Measurements from ENCODE around the gene FHIT. TPM values are rescaled to one million over a fixed set of nuclear protein-coding genes. Genes with fewer than 3 reads are reported as not detected.

The FHIT gene
- total RNA-seq, 4 donors from 2014 or later: 0.72 to 5.2 (median 2.1) TPM

- ATAC-seq (no peak), DNase-seq (no peak)
- in situ Hi-C loops (cut with MboI; ENCODE audit: low sequenced_read_pairs in 4 of 4) (no loop called here), intact Hi-C loops (cut with DNase I; ENCODE audit: low total_unique reads) (no loop called here)
- H3K4me1 ChIP-seq: peaks cover 0 to 10% of the 10 kb centered on the region in 2 donors
- TF ChIP-seq CTCF (IDR thresholded peaks at IDR 0.05 in 4 of 5, conservative IDR thresholded peaks at IDR 0.05 in 1 of 5) (no peak), POLR2A (IDR thresholded peaks at IDR 0.05) (no peak)
- no peak overlapping the region for H3K4me3 ChIP-seq
- H3K27me3 ChIP-seq: no peaks in the 10 kb centered on the region
- no peaks in the 10 kb centered on the region for H3K9me3 ChIP-seq
- H3K36me3 ChIP-seq: no peaks in the 10 kb centered on the region
- no peak overlapping the region for H3K27ac ChIP-seq
These were observed 619.7 kb downstream of the FHIT start for GRCh38 chr3:60631509-60631908.

- no peaks in the 10 kb centered on the region for H3K36me3 ChIP-seq
- H3K27me3 ChIP-seq: no peaks in the 10 kb centered on the region
- DNase-seq (no peak), ATAC-seq (no peak)
- H3K27ac ChIP-seq: no peak overlapping the region
- H3K9me3 ChIP-seq: no peaks in the 10 kb centered on the region
- H3K4me3 ChIP-seq: no peak overlapping the region
- intact Hi-C loops (cut with DNase I; ENCODE audit: low total_unique reads): no loop called here
- TF ChIP-seq POLR2A (IDR thresholded peaks at IDR 0.05) (no peak), CTCF (IDR thresholded peaks at IDR 0.05 in 4 of 5, conservative IDR thresholded peaks at IDR 0.05 in 1 of 5) (no peak)
- in situ Hi-C loops (cut with MboI; ENCODE audit: low sequenced_read_pairs in 4 of 4): no loop called here
- peaks cover 0 to 10% of the 10 kb centered on the region in 2 donors for H3K4me1 ChIP-seq
These were observed 620.3 kb downstream of the FHIT start for GRCh38 chr3:60630953-60631352.

GRCh38 chr3:60629816-60630215 lies 621.4 kb downstream of the FHIT start:
- Histone ChIP-seq H3K9me3 (no peaks in the 10 kb centered on the region), H3K27ac (no peak overlapping the region), H3K4me3 (no peak overlapping the region), H3K27me3 (no peaks in the 10 kb centered on the region), H3K4me1 (peaks cover 0 to 10% of the 10 kb centered on the region in 2 donors), H3K36me3 (no peaks in the 10 kb centered on the region)
- ATAC-seq: no peak
- intact Hi-C loops (cut with DNase I; ENCODE audit: low total_unique reads): no loop called here
- in situ Hi-C loops (cut with MboI; ENCODE audit: low sequenced_read_pairs in 4 of 4): no loop called here
- DNase-seq: no peak
- TF ChIP-seq POLR2A (IDR thresholded peaks at IDR 0.05) (no peak), CTCF (IDR thresholded peaks at IDR 0.05 in 4 of 5, conservative IDR thresholded peaks at IDR 0.05 in 1 of 5) (no peak)

GRCh38 chr3:60622349-60622748 lies 628.9 kb downstream of the FHIT start:
- TF ChIP-seq CTCF (IDR thresholded peaks at IDR 0.05 in 4 of 5, conservative IDR thresholded peaks at IDR 0.05 in 1 of 5): no peak
- no peak for TF ChIP-seq POLR2A (IDR thresholded peaks at IDR 0.05)
- no peaks in the 10 kb centered on the region for H3K9me3 ChIP-seq
- H3K27ac ChIP-seq: no peak overlapping the region
- no peaks in the 10 kb centered on the region for H3K4me1 ChIP-seq
- no peaks in the 10 kb centered on the region for H3K36me3 ChIP-seq
- in situ Hi-C loops (cut with MboI; ENCODE audit: low sequenced_read_pairs in 4 of 4) (no loop called here), intact Hi-C loops (cut with DNase I; ENCODE audit: low total_unique reads) (no loop called here)
- DNase-seq (no peak), ATAC-seq (no peak)
- H3K27me3 ChIP-seq: no peaks in the 10 kb centered on the region
- H3K4me3 ChIP-seq: no peak overlapping the region

GRCh38 chr3:60617188-60617587 lies 634.1 kb downstream of the FHIT start:
- no peaks in the 10 kb centered on the region for H3K36me3 ChIP-seq
- intact Hi-C loops (cut with DNase I; ENCODE audit: low total_unique reads) (no loop called here), in situ Hi-C loops (cut with MboI; ENCODE audit: low sequenced_read_pairs in 4 of 4) (no loop called here)
- TF ChIP-seq POLR2A (IDR thresholded peaks at IDR 0.05): no peak
- no peak for TF ChIP-seq CTCF (IDR thresholded peaks at IDR 0.05 in 4 of 5, conservative IDR thresholded peaks at IDR 0.05 in 1 of 5)
- H3K9me3 ChIP-seq: no peaks in the 10 kb centered on the region
- no peak for ATAC-seq
- H3K27ac ChIP-seq: no peak overlapping the region
- no peaks in the 10 kb centered on the region for H3K4me1 ChIP-seq
- H3K4me3 ChIP-seq: no peak overlapping the region
- H3K27me3 ChIP-seq: no peaks in the 10 kb centered on the region
- no peak for DNase-seq
